ENCODE measurements around the gene METAP1.
"Not testable (repeated sequence)": the region's sequence is repeated elsewhere in the genome, so short reads cannot be mapped to it uniquely, and the experiment has no call there.

Gene METAP1

GRCh38 chr4:98997166-98997565, 1.6 kb downstream of the METAP1 start:
- no peak for DNase-seq (ENCODE audit: low read depth)

DNA sequence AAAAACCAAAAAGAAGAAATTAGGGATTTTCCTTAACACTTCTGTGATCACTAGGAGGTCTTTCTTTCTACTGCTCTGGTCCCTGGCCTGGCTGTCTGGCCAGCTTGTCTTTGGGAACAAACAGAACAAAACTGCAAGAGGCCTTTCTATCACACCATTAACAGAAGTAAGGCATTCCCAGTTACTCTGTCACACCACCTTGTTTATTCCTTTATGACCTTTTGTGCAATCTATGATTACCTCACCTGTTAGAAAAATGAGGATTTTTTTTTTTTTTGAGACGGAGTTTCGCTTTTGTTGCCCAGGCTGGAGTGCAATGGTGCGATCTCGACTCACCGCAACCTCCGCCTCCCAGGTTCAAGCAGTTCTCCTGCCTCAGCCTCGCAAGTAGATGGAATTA, 3.0 kb downstream of the METAP1 start:
- DNase-seq (ENCODE audit: low read depth), result no peak

GRCh38 chr4:99002279-99002678, 6.8 kb downstream of the METAP1 start:
- DNase-seq (ENCODE audit: low read depth), result no peak

DNA sequence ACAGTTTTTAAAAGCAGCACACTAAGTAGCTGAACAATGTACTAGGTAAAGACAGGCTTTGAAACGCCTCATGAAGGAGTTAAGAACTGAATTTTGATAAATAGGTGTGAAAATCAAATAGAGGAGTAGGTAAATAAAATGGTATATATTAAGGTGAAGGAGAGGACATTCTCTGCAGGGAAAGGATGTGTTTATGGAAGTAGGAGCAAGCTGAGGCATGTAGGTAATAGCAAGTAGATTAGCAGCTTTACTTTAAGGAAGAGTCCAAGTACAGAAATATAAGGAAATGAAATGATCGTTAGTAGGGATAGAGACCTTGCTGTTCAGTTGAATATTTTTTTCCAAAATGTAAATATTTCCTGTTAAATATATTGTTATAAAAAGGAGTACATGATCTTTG, 12.5 kb downstream of the METAP1 start:
- DNase-seq (ENCODE audit: low read depth), result no peak

- no peak for DNase-seq (ENCODE audit: low read depth)
Measured at GRCh38 chr4:99011910-99012309, 16.4 kb downstream of the METAP1 start.

- no peak for DNase-seq (ENCODE audit: low read depth)
Measured at GRCh38 chr4:99013402-99013843, 17.9 kb downstream of the METAP1 start.

DNA sequence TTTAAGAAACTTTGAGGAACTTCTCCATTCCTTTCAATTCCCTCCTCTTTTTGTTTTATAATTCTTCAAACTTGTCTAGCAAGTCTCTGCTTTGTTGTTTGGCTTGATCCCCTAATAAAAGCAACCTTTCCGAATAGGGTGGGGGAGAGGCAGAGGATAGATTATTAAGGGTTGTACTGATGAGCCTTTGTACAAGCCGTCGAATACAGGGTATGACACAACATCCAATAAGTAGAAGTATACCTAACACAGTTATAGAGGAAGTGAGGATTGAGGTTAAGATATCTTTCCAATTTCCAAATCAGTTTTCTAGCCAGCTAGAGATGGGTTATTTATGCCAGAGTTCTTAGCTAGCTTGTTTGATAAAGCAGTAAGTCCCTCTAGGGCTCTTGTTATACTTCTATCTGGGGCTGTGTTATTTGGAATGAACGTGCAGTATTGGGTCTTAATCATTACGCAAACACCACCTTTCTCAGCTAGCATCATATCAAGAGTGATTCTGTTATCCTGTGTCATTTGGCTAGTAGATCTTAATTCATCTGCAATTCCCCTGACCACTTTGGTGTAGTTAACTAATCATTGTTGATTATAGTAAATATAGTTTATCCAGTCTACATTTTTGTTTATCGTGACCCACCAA, 18.5 kb downstream of the METAP1 start:
- DNase-seq (ENCODE audit: low read depth), result no peak

GRCh38 chr4:99021386-99021785, 25.9 kb downstream of the METAP1 start:
- no peak for DNase-seq (ENCODE audit: low read depth)

GRCh38 chr4:99022566-99022965, 27.0 kb downstream of the METAP1 start:
- no peak for DNase-seq (ENCODE audit: low read depth)

DNA sequence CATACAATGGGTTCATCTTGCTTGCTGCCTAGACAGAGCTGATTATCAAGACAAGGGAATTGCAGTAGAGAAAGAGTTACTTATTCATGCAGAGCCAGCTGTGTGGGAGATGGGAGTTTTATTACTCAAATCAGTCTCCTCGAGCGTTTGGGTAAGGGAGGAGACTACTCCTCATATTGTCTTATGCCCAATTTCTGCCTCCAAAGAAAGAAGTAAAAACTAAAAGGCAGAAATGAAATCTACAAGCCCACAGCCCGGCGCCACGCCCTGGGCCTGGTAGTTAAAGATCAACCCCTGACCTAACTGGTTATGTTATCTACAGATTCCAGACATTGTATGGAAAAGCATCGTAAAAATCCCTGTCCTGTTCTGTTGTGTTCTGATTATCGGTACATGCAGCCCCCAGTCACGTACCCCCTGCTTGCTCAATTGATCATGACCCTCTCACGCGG, 28.3 kb downstream of the METAP1 start:
- DNase-seq (ENCODE audit: low read depth), result not testable (repeated sequence)

DNA sequence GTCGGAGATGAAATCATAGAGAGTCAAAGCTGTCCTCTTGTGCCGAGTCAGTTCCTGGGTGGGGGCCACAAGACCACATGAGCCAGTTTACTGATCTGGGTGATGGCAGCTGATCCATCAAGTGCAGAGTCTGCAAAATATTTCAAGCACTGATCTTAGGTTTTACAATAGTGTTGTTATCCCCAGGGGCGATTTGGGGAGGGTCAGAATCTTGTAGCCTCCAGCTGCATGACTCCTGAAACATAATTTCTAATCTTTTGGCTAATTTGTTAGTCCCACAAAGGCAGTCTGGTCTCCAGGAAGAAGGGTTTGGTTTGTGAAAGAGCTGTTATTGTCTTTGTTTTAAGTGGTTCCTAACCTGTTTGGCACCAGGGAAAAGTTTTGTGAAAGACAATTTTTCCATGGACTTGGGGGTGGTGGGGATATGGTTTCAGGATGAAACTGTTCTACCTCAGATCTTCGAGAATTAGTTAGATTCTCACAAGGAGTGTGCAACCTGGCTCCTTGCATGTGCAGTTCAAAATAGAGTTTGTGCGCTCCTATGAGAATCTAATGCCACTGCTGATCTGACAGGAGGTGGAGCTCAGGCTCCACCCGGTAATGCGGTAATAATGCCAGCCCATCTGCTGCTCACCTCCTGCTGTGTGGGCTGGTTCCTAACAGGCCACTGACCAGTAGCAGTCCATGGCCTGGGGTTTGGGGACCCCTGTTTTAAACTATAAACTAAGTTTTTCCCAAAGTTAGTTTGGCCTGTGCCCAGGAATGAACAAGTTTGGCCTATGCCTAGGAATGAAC, 29.2 kb downstream of the METAP1 start:
- DNase-seq (ENCODE audit: low read depth), result no peak

GRCh38 chr4:99025506-99025905, 30.0 kb downstream of the METAP1 start:
- DNase-seq (ENCODE audit: low read depth), result no peak

DNA sequence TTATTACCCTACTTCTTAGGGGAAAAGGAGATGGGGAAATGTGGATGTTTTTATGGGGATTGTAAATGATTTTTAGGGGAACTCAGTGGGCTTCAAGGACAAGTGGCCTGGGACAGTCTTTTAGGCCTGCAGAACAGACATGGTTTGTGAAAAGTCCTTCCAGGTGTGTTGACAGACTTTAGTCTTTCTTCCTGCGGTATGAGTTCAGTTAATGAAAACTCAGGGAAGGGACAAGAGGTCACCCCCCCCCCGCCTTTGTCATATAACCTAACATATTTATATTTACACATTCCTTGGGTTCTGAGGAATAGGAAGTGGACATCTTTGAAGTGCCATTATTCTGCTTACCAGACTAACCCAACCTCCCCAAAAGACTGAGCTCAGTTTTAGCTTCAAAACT, 31.8 kb downstream of the METAP1 start:
- DNase-seq (ENCODE audit: low read depth), result no peak

DNA sequence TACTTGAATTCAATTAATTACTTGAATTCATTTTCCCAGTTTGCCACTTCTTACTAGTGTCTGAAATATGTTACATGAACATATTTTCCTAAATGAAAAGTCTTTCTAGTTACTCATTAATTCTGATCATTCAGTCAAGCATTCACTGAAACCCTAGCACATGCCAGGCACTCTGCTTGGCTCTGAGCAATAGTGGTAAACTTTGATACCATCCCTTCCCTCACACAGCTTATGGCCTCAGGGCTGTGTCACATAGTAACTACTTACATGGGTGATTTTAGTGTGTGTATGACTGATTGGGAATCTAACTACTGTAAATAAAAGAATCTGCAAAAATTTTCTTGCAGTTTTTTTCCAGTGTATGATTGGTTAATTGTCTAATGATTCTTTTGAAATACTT, 32.7 kb downstream of the METAP1 start:
- no peak for DNase-seq (ENCODE audit: low read depth)

DNA sequence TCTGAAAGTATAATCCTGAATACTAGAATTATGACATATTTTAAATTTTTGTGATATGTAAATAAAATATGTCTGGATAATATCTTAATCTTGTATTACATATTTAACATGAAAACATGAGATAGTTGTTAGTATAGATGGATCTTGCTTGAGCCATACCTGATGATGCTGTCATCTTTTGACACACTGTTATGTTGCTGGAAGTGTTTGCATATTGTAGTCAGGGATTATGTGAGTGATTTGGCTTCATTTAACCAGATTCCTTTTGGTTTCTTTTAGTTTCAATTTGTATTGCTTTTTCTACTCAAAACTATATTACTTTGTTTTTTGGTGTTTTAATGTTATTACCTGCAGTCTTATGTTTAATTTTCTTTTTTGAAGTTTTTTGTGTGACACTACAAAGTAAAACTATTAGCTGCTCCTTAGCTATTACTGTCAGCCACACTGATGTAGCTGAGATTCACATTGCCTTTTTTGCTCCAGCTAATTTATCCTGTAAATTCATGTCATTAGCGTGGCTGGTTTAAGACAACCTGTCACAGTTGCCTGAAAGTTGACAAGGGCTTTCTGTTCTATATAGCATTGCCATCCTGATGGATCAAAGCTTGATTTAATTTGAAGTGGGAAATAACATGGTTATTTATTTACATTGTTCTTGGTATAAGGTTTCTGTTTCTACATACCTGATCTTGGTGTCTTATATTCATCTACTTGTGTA, 33.7 kb downstream of the METAP1 start:
- DNase-seq (ENCODE audit: low read depth), result no peak

- DNase-seq (ENCODE audit: low read depth), result no peak
Measured at GRCh38 chr4:99029852-99030251, 34.3 kb downstream of the METAP1 start.

- DNase-seq (ENCODE audit: low read depth), result no peak
Measured at GRCh38 chr4:99033956-99034355, 38.4 kb downstream of the METAP1 start.

DNA sequence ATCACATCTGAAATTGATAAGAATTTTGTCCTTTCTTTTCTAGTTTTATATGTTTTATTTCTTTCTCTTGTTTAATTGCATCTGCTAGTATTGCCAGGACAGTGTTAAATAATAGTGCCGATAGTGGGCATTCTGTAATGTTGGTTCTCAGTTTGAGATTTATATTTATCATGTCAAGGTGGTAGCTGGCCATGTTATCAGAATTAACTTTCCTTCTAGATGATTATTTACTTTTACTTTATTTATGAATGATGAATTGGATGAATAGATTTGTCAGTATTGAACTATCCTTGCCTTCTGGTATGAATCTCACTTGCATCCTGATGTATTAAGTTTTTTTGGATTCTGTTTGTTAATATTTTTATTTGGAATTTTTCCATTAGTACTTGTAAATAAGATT, 42.7 kb downstream of the METAP1 start:
- DNase-seq (ENCODE audit: low read depth), result no peak

GRCh38 chr4:99043346-99043745, 47.8 kb downstream of the METAP1 start:
- DNase-seq (ENCODE audit: low read depth), result no peak

GRCh38 chr4:99047710-99048109, 52.2 kb downstream of the METAP1 start:
- DNase-seq (ENCODE audit: low read depth), result no peak

DNA sequence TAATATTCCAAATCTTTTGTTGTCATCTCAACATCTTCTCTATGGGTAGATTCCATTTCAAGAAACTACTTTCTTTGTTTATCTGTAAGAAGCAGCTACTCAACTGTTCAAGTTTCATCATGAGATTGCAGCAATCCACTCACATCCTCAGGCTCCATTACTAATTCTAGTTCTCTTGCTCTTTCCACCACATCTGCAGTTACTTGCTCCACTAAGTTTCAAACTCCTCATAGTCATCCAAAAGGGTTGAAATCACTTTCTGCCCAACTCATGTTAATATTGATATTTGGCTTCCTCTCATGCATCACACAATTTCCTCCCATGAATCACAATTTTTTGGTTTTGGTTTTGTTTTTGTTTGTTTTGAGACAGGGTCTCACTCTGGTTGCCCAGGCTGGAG, 57.4 kb downstream of the METAP1 start:
- no peak for DNase-seq (ENCODE audit: low read depth)

DNA sequence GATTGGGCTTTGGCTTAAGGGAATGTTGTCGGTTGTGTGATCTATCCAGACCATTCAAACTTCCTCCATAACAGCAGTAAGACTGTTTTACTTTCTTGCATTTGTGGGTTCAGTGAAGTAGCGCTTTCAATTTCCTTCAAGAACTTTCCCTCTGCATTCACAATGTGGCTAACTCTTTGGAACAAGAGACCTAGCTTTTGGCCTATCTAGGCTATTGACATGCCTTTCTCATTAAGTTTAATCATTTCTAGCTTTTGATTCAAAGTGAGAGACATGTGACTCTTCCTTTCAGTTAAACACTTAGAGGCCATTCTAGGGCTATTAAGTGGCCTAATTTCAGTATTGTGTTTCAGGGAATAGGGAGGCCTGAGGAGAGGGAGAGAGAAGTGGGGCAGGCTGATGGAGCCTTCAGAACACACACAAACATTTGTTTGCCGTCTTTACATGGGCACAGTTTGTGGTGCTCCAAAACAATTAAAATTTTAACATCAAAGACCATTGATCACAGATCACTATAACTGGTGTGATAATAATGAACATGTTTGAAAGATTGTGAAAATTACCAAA, 59.0 kb downstream of the METAP1 start:
- DNase-seq (ENCODE audit: low read depth), result no peak

GRCh38 chr4:99058228-99058627, 62.7 kb downstream of the METAP1 start:
- DNase-seq (ENCODE audit: low read depth), result no peak

All from stimulated activated CD8-positive, alpha-beta memory T cell treated with anti-CD3 and anti-CD28 coated beads, Interleukin-4, amount 100 ng/mL, for 24 hours (primary cell).